ENCODE results near the gene FARP2. TPM values are rescaled to one million over a fixed set of nuclear protein-coding genes. Genes with fewer than 3 reads are reported as not detected.
"Not testable (repeated sequence)": the region's sequence is repeated elsewhere in the genome, so short reads cannot be mapped to it uniquely, and the experiment has no call there.

The FARP2 gene
- total RNA-seq, 4 donors from 2014 or later, result 10.7 to 20.1 (median 13.6) TPM

GRCh38 chr2:241412144-241412543 is 56.1 kb downstream of the FARP2 start:
- intact Hi-C loops (cut with DNase I; ENCODE audit: low total_unique reads), result no loop called here
- no peak overlapping the region for H3K27ac ChIP-seq
- TF ChIP-seq POLR2A (IDR thresholded peaks at IDR 0.05) (no peak), CTCF (IDR thresholded peaks at IDR 0.05 in 4 of 5, conservative IDR thresholded peaks at IDR 0.05 in 1 of 5) (no peak)
- no peaks in the 10 kb centered on the region for H3K4me1 ChIP-seq
- no peak for DNase-seq
- H3K4me3 ChIP-seq, result no peak overlapping the region
- peaks cover 6 to 63% of the 10 kb centered on the region in 2 donors for H3K36me3 ChIP-seq
- no peak for ATAC-seq
- in situ Hi-C loops (cut with MboI; ENCODE audit: low sequenced_read_pairs in 4 of 4), result no loop called here
- no peaks in the 10 kb centered on the region for H3K27me3 ChIP-seq
- H3K9me3 ChIP-seq, result no peaks in the 10 kb centered on the region

GRCh38 chr2:241413501-241413900 is 57.4 kb downstream of the FARP2 start:
- H3K27ac ChIP-seq; H3K4me1 ChIP-seq; in situ Hi-C loops (cut with MboI; ENCODE audit: low sequenced_read_pairs in 4 of 4); H3K27me3 ChIP-seq; ATAC-seq; H3K4me3 ChIP-seq; H3K9me3 ChIP-seq; intact Hi-C loops (cut with DNase I; ENCODE audit: low total_unique reads); DNase-seq: not testable (repeated sequence)
- peaks cover 6 to 63% of the 10 kb centered on the region in 2 donors for H3K36me3 ChIP-seq

GRCh38 chr2:241413929-241414580 is 58.0 kb downstream of the FARP2 start:
- no peak overlapping the region for H3K27ac ChIP-seq
- no peak for TF ChIP-seq POLR2A (IDR thresholded peaks at IDR 0.05)
- TF ChIP-seq CTCF (IDR thresholded peaks at IDR 0.05 in 4 of 5, conservative IDR thresholded peaks at IDR 0.05 in 1 of 5), result no peak
- peaks cover 6 to 63% of the 10 kb centered on the region in 2 donors for H3K36me3 ChIP-seq
- no peak for ATAC-seq
- intact Hi-C loops (cut with DNase I; ENCODE audit: low total_unique reads) (no loop called here), in situ Hi-C loops (cut with MboI; ENCODE audit: low sequenced_read_pairs in 4 of 4) (no loop called here)
- no peaks in the 10 kb centered on the region for H3K27me3 ChIP-seq
- no peak overlapping the region for H3K4me3 ChIP-seq
- no peaks in the 10 kb centered on the region for H3K4me1 ChIP-seq
- H3K9me3 ChIP-seq, result no peaks in the 10 kb centered on the region
- no peak for DNase-seq

GRCh38 chr2:241415196-241415595 is 59.1 kb downstream of the FARP2 start:
- intact Hi-C loops (cut with DNase I; ENCODE audit: low total_unique reads) (no loop called here), in situ Hi-C loops (cut with MboI; ENCODE audit: low sequenced_read_pairs in 4 of 4) (no loop called here)
- H3K9me3 ChIP-seq, result no peaks in the 10 kb centered on the region
- peaks cover 6 to 57% of the 10 kb centered on the region in 2 donors for H3K36me3 ChIP-seq
- H3K4me3 ChIP-seq, result no peak overlapping the region
- ATAC-seq (no peak), DNase-seq (no peak)
- no peak overlapping the region for H3K27ac ChIP-seq
- H3K4me1 ChIP-seq, result no peaks in the 10 kb centered on the region
- TF ChIP-seq POLR2A (IDR thresholded peaks at IDR 0.05), result no peak
- TF ChIP-seq CTCF (IDR thresholded peaks at IDR 0.05 in 4 of 5, conservative IDR thresholded peaks at IDR 0.05 in 1 of 5), result no peak
- H3K27me3 ChIP-seq, result no peaks in the 10 kb centered on the region

- ATAC-seq (no peak), DNase-seq (no peak)
- Histone ChIP-seq H3K9me3 (no peaks in the 10 kb centered on the region), H3K27ac (no peak overlapping the region), H3K4me3 (no peak overlapping the region), H3K4me1 (no peaks in the 10 kb centered on the region), H3K27me3 (no peaks in the 10 kb centered on the region), H3K36me3 (peaks cover 3 to 54% of the 10 kb centered on the region in 2 donors)
- intact Hi-C loops (cut with DNase I; ENCODE audit: low total_unique reads) (no loop called here), in situ Hi-C loops (cut with MboI; ENCODE audit: low sequenced_read_pairs in 4 of 4) (no loop called here)
- TF ChIP-seq POLR2A (IDR thresholded peaks at IDR 0.05), result no peak
- no peak for TF ChIP-seq CTCF (IDR thresholded peaks at IDR 0.05 in 4 of 5, conservative IDR thresholded peaks at IDR 0.05 in 1 of 5)
Measured at GRCh38 chr2:241417626-241418025, 61.5 kb downstream of the FARP2 start.

All from gastrocnemius medialis (tissue), 4 donors.